HG03378 (cell line): ENCODE data around the gene FAM199X.

Experiments used
- ATAC-seq: cut with Tn5 transposase; IDR thresholded peaks from one replicate; pipeline ENCODE4 v1.9.1; 2021; ENCODE audit warnings: mild to moderate bottlenecking, moderate library complexity; ENCODE audit not compliant: unreplicated experiment

The FAM199X gene

GRCh38 chrX:104165894-104166734 is at the start of gene FAM199X:
TSS of gene FAM199X (plus strand) at chrX:104166453. CDS start at chrX:104166786, 333 bp downstream.
- ATAC-seq = peak; percentile 93

GRCh38 chrX:104117759-104118158 is 48.5 kb upstream of the FAM199X start:
- ATAC-seq = no peak

DNA sequence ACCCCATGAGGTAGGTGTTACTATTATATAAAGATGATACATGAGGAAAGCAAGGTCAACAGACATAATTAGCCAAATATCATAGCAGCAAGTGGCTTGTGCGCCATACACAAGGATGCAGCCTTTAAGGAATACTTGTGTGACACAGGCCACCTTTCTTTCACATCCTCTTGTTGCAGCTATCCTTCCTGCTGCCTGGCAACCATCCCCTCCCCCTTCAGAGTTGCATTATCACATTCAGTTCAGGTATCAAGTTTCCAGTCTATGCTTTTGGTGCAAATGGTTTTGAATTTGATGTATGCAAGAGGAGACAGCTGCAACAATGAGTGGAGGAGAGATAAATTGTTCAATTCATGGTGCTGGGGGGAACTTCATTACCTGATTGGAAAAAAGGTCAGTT is 47.5 kb upstream of the FAM199X start:
- no peak for ATAC-seq

- ATAC-seq = no peak
These were observed 43.4 kb upstream of the FAM199X start for GRCh38 chrX:104122829-104123228.

DNA sequence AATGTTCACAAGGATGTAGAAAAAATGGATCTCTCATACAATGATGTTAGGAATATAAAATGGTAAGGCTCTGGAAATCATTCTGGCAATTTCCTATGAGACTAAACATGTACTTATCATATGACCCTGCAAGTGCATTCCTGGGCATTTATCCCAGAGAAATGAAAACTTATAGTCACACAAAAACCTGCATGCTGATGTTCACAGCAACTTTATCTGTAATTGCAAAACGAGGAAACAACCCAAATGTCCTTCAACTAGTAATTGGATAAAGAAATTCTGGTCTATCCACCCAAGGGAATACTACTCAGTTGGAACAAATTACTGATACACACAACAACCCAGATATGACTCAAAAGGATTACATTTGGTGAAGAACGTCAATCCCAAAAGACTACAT is 39.4 kb upstream of the FAM199X start:
- no peak for ATAC-seq

GRCh38 chrX:104130808-104131207 is 35.4 kb upstream of the FAM199X start:
- no peak for ATAC-seq

- no peak for ATAC-seq
These were observed 31.5 kb upstream of the FAM199X start for GRCh38 chrX:104134583-104135261.

DNA sequence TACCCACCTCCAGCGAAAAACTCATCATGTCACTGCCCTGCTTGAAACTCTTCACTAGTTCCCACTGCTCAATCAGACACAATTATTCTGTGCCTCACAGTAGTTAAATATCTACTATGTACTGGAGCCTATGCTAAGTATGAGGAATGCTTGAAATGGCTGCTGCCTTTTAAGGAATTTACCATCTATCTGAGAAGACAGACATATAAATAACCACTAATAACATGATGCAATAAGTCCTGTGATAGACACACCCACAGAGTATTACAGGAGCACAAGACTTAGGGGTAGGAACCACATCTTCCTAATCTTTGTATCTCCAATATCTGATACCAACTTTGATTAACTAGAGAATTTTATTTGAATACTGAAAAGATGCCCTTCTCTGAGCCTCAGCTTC is 30.6 kb upstream of the FAM199X start:
- no peak for ATAC-seq

- peak; percentile 90 for ATAC-seq
These were observed 29.8 kb upstream of the FAM199X start for GRCh38 chrX:104136241-104137019.

DNA sequence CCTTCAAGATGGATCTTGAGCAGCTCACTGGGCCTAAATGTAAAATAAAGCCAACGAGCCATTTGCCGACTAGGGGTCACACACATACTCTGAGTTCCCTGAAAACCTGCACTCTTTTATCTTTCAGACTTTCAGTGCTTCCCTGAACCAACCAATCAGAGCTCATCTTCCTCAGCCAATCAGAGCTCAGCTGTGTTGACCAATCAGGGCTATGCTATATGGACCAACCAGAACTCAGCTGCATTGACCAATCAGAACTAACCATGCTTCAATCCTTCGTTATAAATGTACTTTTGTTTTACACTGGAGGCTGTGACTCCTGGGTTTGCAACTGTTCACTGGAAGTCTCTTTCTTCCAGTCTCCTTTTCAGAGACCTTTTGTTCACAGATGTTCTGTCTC is 28.8 kb upstream of the FAM199X start:
- no peak for ATAC-seq

GRCh38 chrX:104141087-104141760 is 25.0 kb upstream of the FAM199X start:
- ATAC-seq = no peak

DNA sequence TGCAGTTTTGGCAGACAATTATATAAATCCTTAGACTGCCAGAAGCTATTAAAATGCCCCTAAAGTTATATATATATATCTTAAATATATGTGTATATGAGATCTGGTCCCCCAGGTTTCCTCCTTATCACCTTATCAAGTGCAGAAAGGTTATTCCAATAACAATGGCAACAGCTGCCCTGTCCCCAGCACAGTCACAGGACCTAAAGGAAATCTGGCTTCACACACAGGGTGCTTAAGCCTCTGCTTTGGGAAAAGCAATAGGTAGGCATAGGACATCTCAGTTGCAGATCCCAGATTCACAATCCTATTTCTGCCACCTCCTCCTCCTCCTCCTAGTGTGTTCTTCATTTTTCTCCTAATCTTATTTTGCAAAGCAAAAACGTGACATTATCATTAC is 15.2 kb upstream of the FAM199X start:
- ATAC-seq = no peak

DNA sequence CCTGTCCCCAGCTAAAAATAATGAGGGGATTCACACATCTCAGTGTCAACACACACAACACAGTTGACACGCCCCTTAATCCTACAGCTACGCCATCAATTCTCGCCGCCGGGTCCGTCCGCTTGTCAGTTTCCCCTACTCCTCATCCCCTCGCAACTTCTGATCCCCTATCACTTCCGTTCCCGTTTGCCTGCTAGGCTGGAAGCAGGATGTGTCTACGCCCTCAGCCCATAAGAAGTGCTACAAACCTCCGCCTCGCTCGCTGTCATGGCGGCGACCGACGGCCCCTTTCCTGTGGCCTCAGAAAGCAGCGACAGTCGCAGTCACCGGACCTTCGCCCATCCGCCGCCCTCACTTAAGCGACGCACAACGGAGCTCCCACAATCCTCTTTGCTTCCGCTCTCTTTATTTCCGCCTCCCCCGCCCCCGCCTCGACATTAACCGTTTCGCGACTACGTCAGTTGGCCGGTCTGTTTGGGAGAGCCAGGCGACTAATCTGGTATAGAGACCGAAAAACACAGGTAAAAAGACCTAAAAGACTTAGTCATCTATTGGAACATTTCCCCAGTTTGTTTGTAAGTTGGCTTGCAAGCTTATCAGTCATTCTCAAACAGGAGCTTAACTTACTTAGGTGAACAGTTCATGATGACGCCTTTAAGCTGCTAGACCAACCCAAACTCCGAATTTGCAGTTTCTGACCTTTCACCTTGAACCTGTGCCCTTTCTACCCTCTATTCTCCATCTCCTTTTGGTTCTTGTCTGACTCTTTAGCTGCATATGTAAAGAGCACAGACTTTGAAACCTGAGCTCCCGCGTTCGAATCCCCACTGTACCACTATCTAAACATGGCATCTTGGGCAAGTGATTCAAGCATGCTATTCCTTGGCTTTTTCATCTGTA is 9.4 kb upstream of the FAM199X start, which contains the start of gene SLC25A53:
SLC25A53 (minus strand) TSS at position 380 of the 900 bp plus-strand sequence. CDS start 51,752 bp downstream, outside the sequence.
- peak; percentile 89 for ATAC-seq

DNA sequence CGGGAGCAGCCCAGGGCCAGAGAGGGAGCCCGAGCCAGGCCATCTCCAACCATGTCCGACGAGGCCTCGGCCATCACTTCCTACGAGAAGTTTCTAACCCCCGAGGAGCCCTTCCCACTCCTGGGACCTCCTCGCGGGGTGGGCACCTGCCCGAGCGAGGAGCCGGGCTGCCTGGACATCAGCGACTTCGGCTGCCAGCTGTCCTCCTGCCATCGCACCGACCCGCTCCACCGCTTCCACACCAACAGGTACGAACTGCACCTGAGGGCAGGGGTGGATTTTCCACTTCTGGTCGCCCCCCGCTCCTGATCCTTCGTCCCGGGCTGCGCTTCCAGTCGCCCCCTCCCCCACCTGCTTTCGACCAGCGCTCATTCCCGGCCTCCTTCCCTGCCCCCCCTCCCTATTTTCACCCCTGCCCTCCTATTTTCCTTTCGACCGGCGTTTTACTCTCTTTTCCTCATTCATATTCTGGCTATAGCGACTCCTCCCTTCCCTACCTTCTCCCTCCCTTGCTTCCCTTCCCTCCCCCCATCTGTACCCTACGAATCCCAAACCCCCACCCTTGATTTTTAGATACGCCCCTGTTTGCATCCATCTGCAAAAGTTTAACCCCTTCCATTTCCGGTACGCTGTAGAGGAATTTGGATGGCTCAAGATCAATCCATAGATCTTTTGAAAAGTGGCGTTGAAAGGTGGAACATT is 633 bp downstream of the FAM199X start:
- ATAC-seq = peak; percentile 15

DNA sequence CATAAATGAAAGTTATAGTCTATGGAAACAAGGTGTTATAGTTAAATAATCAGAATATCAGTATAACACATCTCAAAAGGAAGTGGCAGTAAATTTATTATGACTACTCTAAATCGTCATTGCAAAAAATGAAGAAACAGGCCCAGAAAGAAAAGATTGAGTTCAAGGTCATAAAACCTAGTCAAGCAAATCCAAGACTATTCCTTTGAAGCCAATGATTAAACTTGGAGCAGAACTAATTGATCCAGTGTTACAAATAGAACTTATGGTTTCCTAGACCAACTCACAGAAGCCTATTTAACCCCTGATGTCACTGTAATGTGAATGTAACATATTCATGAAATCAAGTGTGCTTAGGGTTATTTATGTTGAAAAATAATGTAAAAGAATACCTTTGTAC is 1.9 kb downstream of the FAM199X start:
- no peak for ATAC-seq

GRCh38 chrX:104172121-104172520 is 5.9 kb downstream of the FAM199X start:
- no peak for ATAC-seq

GRCh38 chrX:104172788-104173187 is 6.5 kb downstream of the FAM199X start:
- no peak for ATAC-seq

GRCh38 chrX:104173841-104174240 is 7.6 kb downstream of the FAM199X start:
- no peak for ATAC-seq

GRCh38 chrX:104183685-104184084 is 17.4 kb downstream of the FAM199X start:
- no peak for ATAC-seq
